ENCODE results near the gene ARPP21.

Gene ARPP21

GRCh38 chr3:35678643-35679161, 39.4 kb downstream of the ARPP21 start:
- no peak overlapping the region for H3K27ac Mint-ChIP-seq
- no peaks in the 10 kb centered on the region for H3K36me3 Mint-ChIP-seq
- no peaks in the 10 kb centered on the region for H3K9me3 Mint-ChIP-seq (ENCODE audit: low read depth)
- no peak overlapping the region for H3K4me3 Mint-ChIP-seq
- no peaks in the 10 kb centered on the region for H3K27me3 Mint-ChIP-seq
- no peaks in the 10 kb centered on the region for H3K4me1 Mint-ChIP-seq (ENCODE audit: low read depth)

- H3K36me3 Mint-ChIP-seq, result no peaks in the 10 kb centered on the region
- no peak overlapping the region for H3K27ac Mint-ChIP-seq
- H3K9me3 Mint-ChIP-seq (ENCODE audit: low read depth), result no peaks in the 10 kb centered on the region
- H3K4me1 Mint-ChIP-seq (ENCODE audit: low read depth), result no peaks in the 10 kb centered on the region
- no peaks in the 10 kb centered on the region for H3K27me3 Mint-ChIP-seq
- H3K4me3 Mint-ChIP-seq, result no peak overlapping the region
Measured at GRCh38 chr3:35679409-35680080, 40.2 kb downstream of the ARPP21 start.

DNA sequence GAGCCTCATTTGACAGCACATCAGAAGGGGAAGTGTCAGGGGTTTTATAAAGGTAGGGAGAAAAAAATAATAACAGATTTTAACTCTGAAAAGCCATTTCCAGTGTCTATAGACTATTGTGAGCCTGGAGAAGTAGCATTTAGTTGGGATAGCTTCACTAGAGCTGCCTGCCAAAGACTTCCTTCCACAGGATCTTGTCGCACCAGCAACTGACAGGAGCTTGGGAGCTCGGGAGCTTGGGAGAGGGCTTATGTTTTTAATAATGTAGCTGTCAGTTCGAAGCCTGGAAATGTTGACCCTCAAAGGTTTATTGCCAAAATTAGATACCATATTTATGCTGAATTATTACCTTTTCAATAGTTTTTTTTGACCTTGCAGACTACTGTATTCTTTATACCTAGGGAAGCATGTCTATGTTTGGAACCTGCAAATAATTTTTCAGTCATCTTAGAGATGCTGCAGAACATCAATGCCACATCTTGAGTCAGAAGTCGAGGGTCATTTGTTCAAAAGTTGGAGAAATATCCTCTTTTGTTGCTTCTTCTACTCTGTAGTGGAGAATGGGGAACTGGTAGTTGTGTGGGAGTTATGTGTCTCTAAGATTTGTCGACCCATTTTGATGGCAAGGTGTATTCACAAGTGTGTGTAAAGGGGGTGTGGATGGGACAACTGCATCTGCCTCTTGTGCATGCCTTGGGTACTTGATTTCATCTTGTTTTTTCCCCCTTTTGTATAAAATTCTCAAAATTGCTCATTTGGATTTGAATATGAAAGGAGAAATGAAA, 41.7 kb downstream of the ARPP21 start:
- Mint-ChIP-seq H3K9me3 (ENCODE audit: low read depth) (no peaks in the 10 kb centered on the region), H3K4me1 (ENCODE audit: low read depth) (no peaks in the 10 kb centered on the region), H3K27ac (no peak overlapping the region), H3K27me3 (no peaks in the 10 kb centered on the region), H3K36me3 (no peaks in the 10 kb centered on the region), H3K4me3 (no peak overlapping the region)

- Mint-ChIP-seq H3K9me3 (ENCODE audit: low read depth) (no peaks in the 10 kb centered on the region), H3K36me3 (no peaks in the 10 kb centered on the region), H3K4me3 (no peak overlapping the region), H3K27me3 (no peaks in the 10 kb centered on the region), H3K4me1 (ENCODE audit: low read depth) (no peaks in the 10 kb centered on the region), H3K27ac (no peak overlapping the region)
Measured at GRCh38 chr3:35685153-35685552, 45.8 kb downstream of the ARPP21 start.

DNA sequence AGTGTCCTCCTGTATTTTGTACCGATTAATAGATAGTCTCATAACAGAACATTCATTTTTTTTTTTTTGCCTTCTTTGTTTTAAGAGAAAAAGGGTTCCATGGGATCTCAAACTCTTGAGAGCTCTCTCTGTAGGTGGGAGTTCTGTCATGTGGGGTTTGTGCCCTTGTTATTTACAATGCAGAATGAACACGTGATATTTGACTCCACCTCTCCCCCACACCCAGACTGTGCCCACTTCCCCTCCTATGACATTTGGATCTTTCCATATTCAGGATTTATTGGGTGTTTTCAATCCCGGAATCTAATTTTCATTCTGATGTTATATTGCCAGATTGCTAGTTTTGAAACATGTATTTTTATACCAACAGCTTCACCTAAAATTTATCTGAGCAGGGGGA, 49.5 kb downstream of the ARPP21 start:
- no peak overlapping the region for H3K27ac Mint-ChIP-seq
- H3K27me3 Mint-ChIP-seq, result no peaks in the 10 kb centered on the region
- no peaks in the 10 kb centered on the region for H3K9me3 Mint-ChIP-seq (ENCODE audit: low read depth)
- H3K36me3 Mint-ChIP-seq, result no peaks in the 10 kb centered on the region
- H3K4me1 Mint-ChIP-seq (ENCODE audit: low read depth), result no peaks in the 10 kb centered on the region
- no peak overlapping the region for H3K4me3 Mint-ChIP-seq

DNA sequence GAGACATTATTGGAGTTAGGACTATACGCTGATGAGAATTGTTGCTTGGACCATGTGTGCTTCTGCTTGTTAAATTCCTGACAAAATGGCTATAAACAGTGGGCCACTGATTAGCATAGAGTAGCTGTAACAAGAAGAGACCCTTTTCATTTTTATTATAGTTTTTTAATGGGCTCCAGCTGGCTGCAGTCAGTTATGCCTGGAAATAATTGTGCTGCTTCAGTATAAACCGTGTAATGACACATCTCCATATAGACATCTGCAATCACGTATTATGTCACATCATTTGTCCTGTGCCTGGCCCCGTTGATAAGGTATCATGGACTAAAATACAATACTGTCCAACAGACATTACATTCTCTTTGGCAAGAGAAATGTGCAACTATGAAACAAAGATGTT, 50.9 kb downstream of the ARPP21 start:
- Mint-ChIP-seq H3K4me1 (ENCODE audit: low read depth) (no peaks in the 10 kb centered on the region), H3K4me3 (no peak overlapping the region), H3K27me3 (no peaks in the 10 kb centered on the region)

GRCh38 chr3:35705904-35706303, 66.6 kb downstream of the ARPP21 start:
- H3K27ac Mint-ChIP-seq, result no peak overlapping the region
- no peaks in the 10 kb centered on the region for H3K36me3 Mint-ChIP-seq
- no peaks in the 10 kb centered on the region for H3K27me3 Mint-ChIP-seq
- H3K4me3 Mint-ChIP-seq, result no peak overlapping the region
- no peaks in the 10 kb centered on the region for H3K4me1 Mint-ChIP-seq (ENCODE audit: low read depth)
- H3K9me3 Mint-ChIP-seq (ENCODE audit: low read depth), result peaks cover 4% of the 10 kb centered on the region

More for the DNA sequence above, 50.9 kb downstream of the ARPP21 start:
- no peak overlapping the region for H3K27ac Mint-ChIP-seq
- no peaks in the 10 kb centered on the region for H3K36me3 Mint-ChIP-seq
- no peaks in the 10 kb centered on the region for H3K9me3 Mint-ChIP-seq (ENCODE audit: low read depth)

DNA sequence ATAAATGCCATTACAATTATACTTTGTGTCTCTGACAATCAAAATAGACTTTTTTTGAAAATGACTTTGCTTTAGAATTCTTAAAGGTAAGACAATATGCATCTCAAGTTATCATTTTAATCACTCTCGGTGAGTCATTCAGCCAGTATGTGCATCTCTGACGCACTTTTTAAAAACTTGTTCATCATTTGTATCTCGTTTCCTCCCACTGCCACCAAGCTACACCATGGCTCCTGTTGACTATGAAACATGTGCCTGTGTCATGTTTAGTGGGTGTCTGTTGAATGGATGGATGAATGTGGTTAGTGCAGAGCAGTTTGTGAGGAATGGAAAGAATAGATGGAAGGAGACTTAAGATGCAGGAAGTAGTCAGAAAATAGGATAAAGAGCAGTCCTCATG, 68.6 kb downstream of the ARPP21 start:
- H3K27me3 Mint-ChIP-seq, result no peaks in the 10 kb centered on the region
- H3K4me3 Mint-ChIP-seq, result no peak overlapping the region
- H3K36me3 Mint-ChIP-seq, result no peaks in the 10 kb centered on the region
- peaks cover 4% of the 10 kb centered on the region for H3K9me3 Mint-ChIP-seq (ENCODE audit: low read depth)
- no peak overlapping the region for H3K27ac Mint-ChIP-seq
- H3K4me1 Mint-ChIP-seq (ENCODE audit: low read depth), result no peaks in the 10 kb centered on the region

DNA sequence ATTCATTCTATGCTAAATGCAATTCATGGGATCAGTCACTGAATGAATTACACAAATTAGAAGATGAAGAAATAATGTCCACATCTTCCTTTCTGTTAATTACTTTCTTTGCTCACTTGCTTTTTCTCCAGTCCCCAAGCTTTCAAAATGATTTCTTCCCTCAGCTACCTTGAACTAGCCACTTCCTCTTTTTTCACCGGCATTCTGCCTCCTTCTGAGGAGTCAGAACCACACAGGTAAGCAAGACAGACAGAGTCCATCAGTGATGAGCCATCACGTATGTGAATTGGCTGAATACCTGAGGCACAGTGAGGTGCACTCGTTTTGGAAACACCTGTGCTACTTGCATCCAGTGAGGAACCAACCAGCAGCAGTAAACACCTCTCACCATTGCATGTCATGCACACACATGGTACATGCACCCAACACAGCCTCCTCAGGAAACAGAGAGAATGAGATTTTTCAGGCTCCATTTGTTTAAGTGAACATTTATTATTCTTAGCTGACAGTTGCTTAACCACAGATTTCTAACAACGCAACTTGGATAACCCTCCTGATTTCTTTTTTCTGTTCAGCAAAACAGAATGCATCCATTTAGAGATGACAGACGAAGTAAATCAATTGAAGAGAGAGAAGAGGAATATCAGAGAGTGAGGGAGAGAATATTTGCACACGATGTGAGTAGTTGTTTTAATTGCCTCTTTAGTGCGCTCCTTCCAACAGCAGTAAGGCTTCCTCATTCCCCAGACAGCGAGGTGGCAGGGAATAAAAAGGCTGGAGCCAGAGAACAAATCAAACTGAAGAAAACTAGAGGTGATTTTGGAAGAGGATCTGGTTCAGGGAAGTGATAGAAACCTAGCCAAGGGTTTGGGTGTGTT, 69.3 kb downstream of the ARPP21 start:
- H3K27me3 Mint-ChIP-seq, result no peaks in the 10 kb centered on the region
- H3K27ac Mint-ChIP-seq, result no peak overlapping the region

GRCh38 chr3:35709691-35710090, 70.4 kb downstream of the ARPP21 start:
- H3K9me3 Mint-ChIP-seq (ENCODE audit: low read depth), result peaks cover 4% of the 10 kb centered on the region
- no peaks in the 10 kb centered on the region for H3K4me1 Mint-ChIP-seq (ENCODE audit: low read depth)

More for the DNA sequence above, 69.3 kb downstream of the ARPP21 start:
- H3K36me3 Mint-ChIP-seq, result no peaks in the 10 kb centered on the region
- H3K4me3 Mint-ChIP-seq, result no peak overlapping the region
- peaks cover 4% of the 10 kb centered on the region for H3K9me3 Mint-ChIP-seq (ENCODE audit: low read depth)
- no peaks in the 10 kb centered on the region for H3K4me1 Mint-ChIP-seq (ENCODE audit: low read depth)

GRCh38 chr3:35710554-35710953, 71.2 kb downstream of the ARPP21 start:
- no peak overlapping the region for H3K27ac Mint-ChIP-seq
- no peak overlapping the region for H3K4me3 Mint-ChIP-seq
- no peaks in the 10 kb centered on the region for H3K4me1 Mint-ChIP-seq (ENCODE audit: low read depth)
- no peaks in the 10 kb centered on the region for H3K27me3 Mint-ChIP-seq
- H3K9me3 Mint-ChIP-seq (ENCODE audit: low read depth), result peaks cover 4% of the 10 kb centered on the region
- no peaks in the 10 kb centered on the region for H3K36me3 Mint-ChIP-seq

More at GRCh38 chr3:35709691-35710090, 70.4 kb downstream of the ARPP21 start:
- Mint-ChIP-seq H3K36me3 (no peaks in the 10 kb centered on the region), H3K4me3 (no peak overlapping the region), H3K27ac (no peak overlapping the region), H3K27me3 (no peaks in the 10 kb centered on the region)

- Mint-ChIP-seq H3K27ac (no peak overlapping the region), H3K9me3 (ENCODE audit: low read depth) (no peaks in the 10 kb centered on the region), H3K27me3 (peaks cover 2% of the 10 kb centered on the region), H3K4me1 (ENCODE audit: low read depth) (no peaks in the 10 kb centered on the region), H3K4me3 (no peak overlapping the region), H3K36me3 (no peaks in the 10 kb centered on the region)
Measured at GRCh38 chr3:35718921-35719320, 79.6 kb downstream of the ARPP21 start.

DNA sequence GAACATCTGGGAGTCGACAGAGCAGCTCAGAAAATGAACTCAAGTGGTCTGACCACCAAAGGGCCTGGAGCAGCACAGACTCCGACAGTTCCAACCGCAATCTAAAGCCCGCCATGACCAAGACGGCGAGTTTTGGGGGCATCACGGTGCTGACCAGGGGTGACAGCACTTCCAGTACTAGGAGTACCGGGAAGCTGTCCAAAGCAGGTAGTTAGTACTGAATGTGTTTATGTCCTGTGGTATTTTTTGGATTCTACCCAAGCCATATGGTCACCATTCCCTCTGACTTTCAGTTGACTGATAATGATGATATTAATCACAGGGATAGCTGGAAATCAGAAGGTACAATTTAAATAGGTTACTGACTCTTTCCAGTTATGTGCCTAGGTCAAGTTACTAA, 82.3 kb downstream of the ARPP21 start:
- no peak overlapping the region for H3K4me3 Mint-ChIP-seq
- no peak overlapping the region for H3K27ac Mint-ChIP-seq
- H3K27me3 Mint-ChIP-seq, result peaks cover 2% of the 10 kb centered on the region
- no peaks in the 10 kb centered on the region for H3K36me3 Mint-ChIP-seq
- no peaks in the 10 kb centered on the region for H3K4me1 Mint-ChIP-seq (ENCODE audit: low read depth)
- no peaks in the 10 kb centered on the region for H3K9me3 Mint-ChIP-seq (ENCODE audit: low read depth)

DNA sequence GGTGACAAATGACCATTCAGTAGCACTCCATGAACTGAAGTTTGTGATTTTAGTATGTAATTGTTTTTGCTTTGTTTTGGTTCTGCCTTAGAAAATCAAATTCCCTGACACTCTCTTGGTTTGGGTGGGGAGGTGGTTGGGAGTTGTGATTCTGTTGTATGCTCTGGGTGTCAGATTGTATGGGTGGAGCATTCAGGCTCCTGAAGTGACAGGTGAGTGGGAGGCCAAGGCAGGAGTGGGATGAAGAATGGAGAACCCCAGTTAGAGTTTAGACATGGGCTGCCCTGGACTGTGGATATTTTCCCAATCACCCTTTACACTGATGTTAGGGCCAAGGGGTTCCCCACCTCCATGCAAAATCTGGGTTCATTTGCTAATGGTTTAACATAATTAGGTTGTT, 83.6 kb downstream of the ARPP21 start:
- peaks cover 2% of the 10 kb centered on the region for H3K27me3 Mint-ChIP-seq
- no peaks in the 10 kb centered on the region for H3K4me1 Mint-ChIP-seq (ENCODE audit: low read depth)
- no peak overlapping the region for H3K27ac Mint-ChIP-seq
- H3K4me3 Mint-ChIP-seq, result no peak overlapping the region
- no peaks in the 10 kb centered on the region for H3K9me3 Mint-ChIP-seq (ENCODE audit: low read depth)
- no peaks in the 10 kb centered on the region for H3K36me3 Mint-ChIP-seq

All from activated naive CD8-positive, alpha-beta T cell (primary cell).